Measurements from ENCODE around the gene CFB. TPM values are rescaled to one million over a fixed set of nuclear protein-coding genes. Genes with fewer than 3 reads are reported as not detected.
A peak's percentile ranks its signal among the peaks of the same experiment; 100 is the strongest.

CFB gene
- total RNA-seq, 6 donors from 2014 or later: 15.0 to 199 (median 58.1) TPM

- WGBS, 2 donors: 92 to 95% methylated on average over 3 of the region's 3 CpGs
- TF ChIP-seq EP300 (IDR thresholded peaks at IDR 0.05) (no peak), POLR2AphosphoS5 (IDR thresholded peaks at IDR 0.05) (no peak), POLR2A (IDR thresholded peaks at IDR 0.05) (no peak), CTCF (IDR thresholded peaks at IDR 0.05) (no peak)
- peaks cover 22 to 73% (median 51%) of the 10 kb centered on the region in 4 donors for H3K36me3 ChIP-seq
- H3K27me3 ChIP-seq: no peaks in the 10 kb centered on the region
- peaks cover 17 to 25% (median 19%) of the 10 kb centered on the region in 4 donors for H3K4me1 ChIP-seq
- no peaks in the 10 kb centered on the region for H3K9me3 ChIP-seq
- no peak overlapping the region for H3K27ac ChIP-seq
- ATAC-seq (ENCODE audit: low FRiP score in 2 of 2) (no peak), DNase-seq (no peak)
- no peak overlapping the region for H3K4me3 ChIP-seq
Measured at GRCh38 chr6:31956796-31957195, 10.9 kb downstream of the CFB start.

- TF ChIP-seq POLR2A (IDR thresholded peaks at IDR 0.05) (no peak), CTCF (IDR thresholded peaks at IDR 0.05) (no peak), POLR2AphosphoS5 (IDR thresholded peaks at IDR 0.05) (no peak), EP300 (IDR thresholded peaks at IDR 0.05) (no peak)
- Histone ChIP-seq H3K4me3 (peak overlapping the region; percentile 74 to 94 (median 78)), H3K27me3 (no peaks in the 10 kb centered on the region), H3K27ac (peak overlapping the region; percentile 85 to 90 (median 88)), H3K9me3 (no peaks in the 10 kb centered on the region), H3K4me1 (peaks cover 17 to 21% (median 19%) of the 10 kb centered on the region in 4 donors), H3K36me3 (peaks cover 35 to 73% (median 59%) of the 10 kb centered on the region in 4 donors)
- ATAC-seq (ENCODE audit: low FRiP score in 2 of 2) (peak in 1 of 2 donors; percentile 12), DNase-seq (no peak)
- WGBS, 2 donors: 10 to 13% methylated on average over 11 of the region's 11 CpGs
Measured at GRCh38 chr6:31958412-31958740, 12.5 kb downstream of the CFB start.

- WGBS, 2 donors: 1 to 2% methylated on average over 41 to 51 of the region's 59 CpGs
- ATAC-seq (ENCODE audit: low FRiP score in 2 of 2) (peak; percentile 99), DNase-seq (peak; percentile 98 to 99)
- Histone ChIP-seq H3K4me3 (peak within 1 kb of the TSS; percentile 74 to 94 (median 78)), H3K4me1 (peaks cover 17 to 21% (median 19%) of the 10 kb centered on the region in 4 donors), H3K9me3 (no peaks in the 10 kb centered on the region), H3K27ac (peak within 1 kb of the TSS; percentile 85 to 90 (median 88)), H3K36me3 (peaks cover 34 to 73% (median 60%) of the 10 kb centered on the region in 4 donors), H3K27me3 (no peaks in the 10 kb centered on the region)
- TF ChIP-seq POLR2A (IDR thresholded peaks at IDR 0.05) (peak in 3 of 4 donors; percentile 44 to 79 (median 65)), CTCF (IDR thresholded peaks at IDR 0.05) (no peak), POLR2AphosphoS5 (IDR thresholded peaks at IDR 0.05) (peak; percentile 93 to 96), EP300 (IDR thresholded peaks at IDR 0.05) (peak in 1 of 4 donors; percentile 37)
Measured at GRCh38 chr6:31958741-31959739, 13.1 kb downstream of the CFB start, which contains the start of the genes NELFE and SKIC2. TSS of gene NELFE (minus strand) at chr6:31958971. CDS start at chr6:31958446, 525 bp downstream. TSS of gene SKIC2 (plus strand) at chr6:31959175. CDS start at chr6:31959193, 18 bp downstream.

- H3K36me3 ChIP-seq: peaks cover 37 to 73% (median 58%) of the 10 kb centered on the region in 4 donors
- no peaks in the 10 kb centered on the region for H3K27me3 ChIP-seq
- TF ChIP-seq POLR2A (IDR thresholded peaks at IDR 0.05) (no peak), CTCF (IDR thresholded peaks at IDR 0.05) (no peak), POLR2AphosphoS5 (IDR thresholded peaks at IDR 0.05) (no peak), EP300 (IDR thresholded peaks at IDR 0.05) (no peak)
- H3K27ac ChIP-seq: no peak overlapping the region
- H3K4me3 ChIP-seq: no peak overlapping the region
- peaks cover 17 to 21% (median 19%) of the 10 kb centered on the region in 4 donors for H3K4me1 ChIP-seq
- ATAC-seq (ENCODE audit: low FRiP score in 2 of 2) (no peak), DNase-seq (no peak)
- WGBS, 2 donors: 95 to 100% methylated on average over 12 of the region's 12 CpGs
- no peaks in the 10 kb centered on the region for H3K9me3 ChIP-seq
Measured at GRCh38 chr6:31961616-31962015, 15.7 kb downstream of the CFB start.
